Ascending aorta (tissue), 2 donors: ENCODE results near the gene PTPRG. TPM values are rescaled to one million over a fixed set of nuclear protein-coding genes. Genes with fewer than 3 reads are reported as not detected.

Source experiments
- DNase-seq, 2 donors: peaks; one replicate each; pipeline ENCODE4 v3.0.0-alpha.2; 2019; ENCODE audit warnings: low spot score in 2 of 2
- H3K27ac ChIP-seq, 2 donors: fragments of 200-600 bp; sonication (generic); one replicate each; pipeline ENCODE4 v1.5.1; 2016 to 2017; ENCODE audit warnings: mild to moderate bottlenecking in 1 of 2
- H3K27me3 ChIP-seq: fragments of 200-600 bp; sonication (generic); one replicate; pipeline ENCODE4 v1.5.1; 2017
- H3K36me3 ChIP-seq, 2 donors: fragments of 200-600 bp; sonication (generic); one replicate each; pipeline ENCODE4 v1.5.1; 2016
- H3K4me1 ChIP-seq, 2 donors: fragments of 200-600 bp; sonication (generic); one replicate each; pipeline ENCODE4 v1.5.1; 2016 to 2017; ENCODE audit warnings: mild to moderate bottlenecking in 1 of 2
- H3K4me3 ChIP-seq, 2 donors: fragments of 200-600 bp; sonication (generic); one replicate each; pipeline ENCODE4 v1.5.1; 2016 to 2017; ENCODE audit warnings: mild to moderate bottlenecking in 1 of 2
- H3K9me3 ChIP-seq, 2 donors: fragments of 200-600 bp; sonication (generic); one replicate each; pipeline ENCODE4 v1.5.1; 2016
- intact Hi-C: fragments of 100-400 bp; cut with DNase I; formaldehyde crosslinking; loops from one replicate; pipeline ENCODE4 v1.15.1; 2023
- total RNA-seq: library from RNA; depleted of rRNA; stranded (reverse); fragments of >200 nt; gene quantifications from one replicate; pipeline ENCODE4 v1.1.0, GENCODE V29; 2016
- TF ChIP-seq, protein P1 (sequence below), 3 experiments: fragments of 200-600 bp in 2 of 3; fragments of 450-650 bp in 1 of 3; sonication (generic) in 2 of 3; IDR thresholded peaks; one replicate each; pipeline ENCODE4 v1.5.1; 2016 to 2019; ENCODE audit warnings: antibody characterized with exemption in 3 of 3, mild to moderate bottlenecking in 1 of 3, moderate library complexity in 1 of 3

PTPRG gene
- total RNA-seq, 1 donor from 2014 or later, result 129 TPM

DNA sequence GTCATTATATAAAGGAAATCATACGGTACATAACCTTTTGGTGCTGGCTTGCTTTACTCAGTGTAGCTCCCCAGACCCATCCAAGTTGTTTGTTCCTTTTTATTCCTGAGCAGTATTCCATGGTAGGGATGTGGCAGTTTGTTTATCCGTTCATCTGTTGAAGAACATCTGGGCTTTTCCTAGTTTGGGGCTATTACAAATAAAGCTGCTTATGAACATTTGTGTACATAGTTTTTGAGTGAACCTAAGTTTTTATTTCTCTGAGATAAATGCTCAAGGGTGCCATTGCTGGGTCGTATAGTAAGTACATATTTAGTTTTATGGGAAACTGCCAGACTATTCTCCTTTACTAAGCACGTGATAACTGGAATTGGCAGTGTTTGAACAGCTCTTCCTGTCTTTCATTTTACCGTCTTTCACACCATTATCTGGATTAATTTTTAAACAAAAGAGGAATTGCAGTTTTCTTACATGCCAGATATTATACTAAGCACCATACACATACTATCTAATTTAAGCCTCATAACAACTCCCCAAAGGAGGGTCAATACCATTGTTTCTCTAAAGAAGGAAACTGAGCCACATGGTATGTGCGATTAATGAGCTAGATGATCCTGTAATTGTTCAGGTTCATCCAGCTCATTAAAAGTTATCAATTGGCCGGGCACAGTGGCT, 85.6 kb downstream of the PTPRG start:
- no peak for DNase-seq
- Histone ChIP-seq H3K36me3 (no peaks in the 10 kb centered on the region), H3K4me1 (peaks cover 0 to 10% of the 10 kb centered on the region in 2 donors), H3K27ac (no peak overlapping the region), H3K4me3 (no peak overlapping the region), H3K9me3 (no peaks in the 10 kb centered on the region), H3K27me3 (no peaks in the 10 kb centered on the region)
- TF ChIP-seq, protein P1, sequence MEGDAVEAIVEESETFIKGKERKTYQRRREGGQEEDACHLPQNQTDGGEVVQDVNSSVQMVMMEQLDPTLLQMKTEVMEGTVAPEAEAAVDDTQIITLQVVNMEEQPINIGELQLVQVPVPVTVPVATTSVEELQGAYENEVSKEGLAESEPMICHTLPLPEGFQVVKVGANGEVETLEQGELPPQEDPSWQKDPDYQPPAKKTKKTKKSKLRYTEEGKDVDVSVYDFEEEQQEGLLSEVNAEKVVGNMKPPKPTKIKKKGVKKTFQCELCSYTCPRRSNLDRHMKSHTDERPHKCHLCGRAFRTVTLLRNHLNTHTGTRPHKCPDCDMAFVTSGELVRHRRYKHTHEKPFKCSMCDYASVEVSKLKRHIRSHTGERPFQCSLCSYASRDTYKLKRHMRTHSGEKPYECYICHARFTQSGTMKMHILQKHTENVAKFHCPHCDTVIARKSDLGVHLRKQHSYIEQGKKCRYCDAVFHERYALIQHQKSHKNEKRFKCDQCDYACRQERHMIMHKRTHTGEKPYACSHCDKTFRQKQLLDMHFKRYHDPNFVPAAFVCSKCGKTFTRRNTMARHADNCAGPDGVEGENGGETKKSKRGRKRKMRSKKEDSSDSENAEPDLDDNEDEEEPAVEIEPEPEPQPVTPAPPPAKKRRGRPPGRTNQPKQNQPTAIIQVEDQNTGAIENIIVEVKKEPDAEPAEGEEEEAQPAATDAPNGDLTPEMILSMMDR (IDR thresholded peaks at IDR 0.05), result no peak
- intact Hi-C loops, result no loop called here

DNA sequence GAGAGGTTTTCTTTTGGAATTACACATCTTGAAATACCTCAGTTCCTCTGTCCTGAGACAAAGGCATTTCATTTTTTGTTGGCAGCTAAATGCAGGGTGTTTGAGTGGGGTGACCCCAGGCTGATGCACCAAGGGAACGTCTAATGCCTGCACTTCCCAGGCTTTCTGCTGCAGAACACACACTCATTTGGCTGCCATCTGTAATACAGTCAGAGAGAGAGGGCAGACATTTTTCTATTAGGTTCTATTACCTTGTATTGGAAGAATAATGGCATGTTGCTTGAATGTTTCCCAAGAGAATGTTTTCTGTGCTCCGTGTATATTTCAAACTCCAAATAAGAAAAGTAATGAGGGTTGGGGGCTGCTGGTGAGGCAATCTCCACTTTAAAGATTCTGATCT, 87.1 kb downstream of the PTPRG start:
- H3K27me3 ChIP-seq, result no peaks in the 10 kb centered on the region
- TF ChIP-seq, protein P1 (IDR thresholded peaks at IDR 0.05), result no peak
- H3K27ac ChIP-seq, result no peak overlapping the region
- H3K4me1 ChIP-seq, result peaks cover 0 to 10% of the 10 kb centered on the region in 2 donors
- intact Hi-C loops, result no loop called here
- no peaks in the 10 kb centered on the region for H3K9me3 ChIP-seq
- H3K4me3 ChIP-seq, result no peak overlapping the region
- no peaks in the 10 kb centered on the region for H3K36me3 ChIP-seq
- no peak for DNase-seq

DNA sequence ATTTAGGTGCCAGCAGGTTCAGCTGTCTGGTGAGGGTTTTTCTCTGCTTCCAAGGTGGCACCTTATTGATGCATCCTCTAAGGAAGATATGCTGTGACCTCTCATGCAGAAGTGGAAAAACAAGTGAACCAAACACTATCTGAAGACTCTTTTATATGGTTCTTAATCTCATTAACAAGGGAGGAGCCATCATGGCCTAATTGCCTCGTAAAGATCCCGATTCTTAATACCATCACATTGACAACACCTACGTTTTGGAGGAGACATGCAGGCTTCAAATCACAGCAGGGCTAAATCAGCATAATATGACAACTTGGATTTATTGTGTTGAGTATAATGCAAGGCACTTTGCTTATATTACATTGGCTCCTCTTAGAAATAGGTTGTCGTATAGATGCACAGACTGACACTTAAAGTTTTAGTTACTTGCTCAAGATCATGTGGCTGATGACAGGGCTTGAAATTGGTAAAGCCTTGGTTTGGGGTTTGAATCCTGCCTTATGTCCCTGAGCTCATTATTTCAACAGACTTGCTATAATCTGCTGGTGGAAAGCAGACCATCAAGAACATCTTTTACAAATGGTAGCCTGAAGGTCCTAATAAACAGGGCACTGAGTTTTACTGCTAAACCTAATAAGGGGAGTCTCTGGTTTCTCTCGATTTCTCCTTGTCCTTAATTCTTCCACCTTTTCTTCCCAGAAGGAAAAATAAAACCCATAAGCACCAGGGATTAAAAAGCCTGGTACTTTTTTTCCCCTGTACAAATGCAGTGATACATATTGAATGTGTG, 88.2 kb downstream of the PTPRG start:
- peaks cover 0 to 8% of the 10 kb centered on the region in 2 donors for H3K4me1 ChIP-seq
- peak overlapping the region; percentile 22 to 33 for H3K27ac ChIP-seq
- intact Hi-C loops, result loop anchor here (10.0 kb wide), 1 partner anchor 55 kb away; no protein-coding TSS in a partner anchor

DNA sequence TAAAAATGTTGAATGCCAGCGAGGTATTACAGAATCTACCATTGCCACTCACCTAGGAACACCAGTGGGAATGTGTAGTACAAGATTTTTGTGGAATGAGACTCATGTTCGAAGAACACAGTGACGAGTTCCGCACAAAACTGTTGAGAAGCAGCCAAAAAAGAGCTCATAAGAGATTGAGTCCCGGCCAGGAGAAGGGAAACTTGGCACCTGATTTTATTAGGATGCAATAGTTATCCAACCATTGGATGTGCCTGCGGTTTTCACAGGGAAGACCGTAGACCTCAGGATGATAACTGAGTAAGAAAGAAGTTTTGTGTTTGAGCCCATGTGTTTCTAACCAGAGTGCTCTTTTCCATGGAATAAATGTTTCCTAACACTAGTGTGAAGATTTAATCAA, 88.9 kb downstream of the PTPRG start:
- TF ChIP-seq, protein P1 (IDR thresholded peaks at IDR 0.05), result no peak
- H3K4me1 ChIP-seq, result peaks cover 0 to 8% of the 10 kb centered on the region in 2 donors
- no peak overlapping the region for H3K4me3 ChIP-seq
- no peaks in the 10 kb centered on the region for H3K36me3 ChIP-seq
- intact Hi-C loops, result loop anchor here (10.0 kb wide), 1 partner anchor 55 kb away; no protein-coding TSS in a partner anchor
- DNase-seq, result peak in 1 of 2 donors; percentile 80
- H3K9me3 ChIP-seq, result no peaks in the 10 kb centered on the region
- no peaks in the 10 kb centered on the region for H3K27me3 ChIP-seq
- peak overlapping the region; percentile 22 to 33 for H3K27ac ChIP-seq

More for the DNA sequence above, 88.2 kb downstream of the PTPRG start:
- TF ChIP-seq, protein P1 (IDR thresholded peaks at IDR 0.05), result no peak
- no peak for DNase-seq
- Histone ChIP-seq H3K9me3 (no peaks in the 10 kb centered on the region), H3K36me3 (no peaks in the 10 kb centered on the region), H3K27me3 (no peaks in the 10 kb centered on the region), H3K4me3 (no peak overlapping the region)

DNA sequence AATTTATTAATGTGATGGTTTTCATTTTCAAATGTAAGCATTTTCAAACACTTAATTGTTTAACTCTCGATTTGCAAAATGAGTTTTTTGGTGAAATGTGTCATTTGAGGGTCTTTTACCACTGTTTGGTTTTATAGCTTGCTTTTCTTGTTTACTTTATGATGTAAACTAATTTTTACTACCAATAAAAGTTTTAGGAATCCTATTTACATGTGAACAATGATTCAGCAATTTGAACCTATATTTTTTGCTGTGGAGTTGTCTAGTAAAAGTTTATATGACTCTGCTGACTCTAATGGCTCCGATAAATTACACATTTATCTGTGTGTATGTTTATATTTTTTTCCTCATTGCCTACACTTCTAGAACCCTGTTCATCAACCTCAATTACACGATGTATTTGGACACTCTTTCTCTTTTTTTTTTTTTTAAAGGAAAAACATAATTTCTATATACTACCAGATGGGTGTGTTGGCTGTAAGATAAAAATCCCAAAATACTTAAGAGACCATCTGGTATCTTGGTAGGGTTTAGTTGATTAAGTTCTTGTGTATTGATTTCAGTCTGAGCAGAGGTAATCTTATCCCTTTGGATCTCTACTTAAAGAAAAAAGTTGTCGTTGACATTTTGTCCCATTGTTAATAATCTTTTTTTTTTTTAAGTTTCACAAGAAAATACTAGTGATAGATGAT, 89.5 kb downstream of the PTPRG start:
- Histone ChIP-seq H3K36me3 (no peaks in the 10 kb centered on the region), H3K4me1 (peaks cover 0 to 8% of the 10 kb centered on the region in 2 donors), H3K27me3 (no peaks in the 10 kb centered on the region), H3K4me3 (no peak overlapping the region), H3K9me3 (no peaks in the 10 kb centered on the region), H3K27ac (no peak overlapping the region)
- intact Hi-C loops, result loop anchor here (10.0 kb wide), 1 partner anchor 54 kb away; no protein-coding TSS in a partner anchor
- DNase-seq, result no peak
- TF ChIP-seq, protein P1 (IDR thresholded peaks at IDR 0.05), result no peak
